Hematopoietic multipotent progenitor cell treated with erythropoietin and hydrocortisone succinate and interleukin-3 and kit ligand, for 6 days (in vitro differentiated cells): ENCODE measurements around the gene SLC12A6.
"Not testable (repeated sequence)": the region's sequence is repeated elsewhere in the genome, so short reads cannot be mapped to it uniquely, and the experiment has no call there.

Experiments
- DNase-seq: peaks from one replicate; pipeline ENCODE4 v3.0.0-alpha.2; 2015

Gene SLC12A6

DNA sequence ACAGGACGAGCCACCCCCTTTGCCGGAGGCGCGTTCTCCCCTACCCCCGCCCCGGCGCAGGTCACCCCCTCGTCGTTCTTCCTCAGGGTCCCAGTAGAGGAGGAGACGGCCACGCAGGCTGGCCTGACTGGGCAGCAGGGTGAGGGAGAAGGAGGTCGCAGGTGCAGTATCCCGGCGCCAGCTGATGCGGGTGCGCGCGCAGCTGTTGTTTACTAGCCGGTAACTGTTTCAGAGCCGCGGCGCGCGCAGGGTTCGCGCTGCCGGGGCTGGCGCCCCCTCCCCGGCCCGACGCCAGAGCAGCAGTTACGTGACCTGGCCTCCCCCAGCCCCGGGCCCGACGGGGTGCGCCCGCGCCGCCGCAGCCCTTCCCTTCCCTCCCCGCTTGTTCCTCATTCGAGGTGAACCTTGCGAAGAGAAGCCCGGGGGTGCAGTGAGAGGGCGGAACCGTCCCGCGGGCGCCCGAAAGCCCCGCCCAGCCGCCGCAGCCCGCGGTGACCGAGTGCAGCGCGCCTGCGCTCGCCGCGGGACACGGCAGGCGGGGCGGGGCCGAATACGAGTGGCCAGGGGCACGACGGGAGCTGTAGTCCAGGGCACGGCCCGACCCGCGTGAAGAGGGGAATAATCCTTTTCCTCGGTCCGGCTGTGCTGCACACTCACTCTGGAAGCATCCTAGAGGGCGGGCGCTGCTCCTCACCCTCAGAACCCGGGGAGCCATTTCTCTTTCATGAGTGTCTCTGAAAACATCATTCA, at the start of gene SLC12A6:
Gene SLC12A6 (minus strand): TSS at position 225 of the 750 bp plus-strand sequence. CDS start 1,101 bp downstream, outside the sequence.
- peak; percentile 96 for DNase-seq

DNA sequence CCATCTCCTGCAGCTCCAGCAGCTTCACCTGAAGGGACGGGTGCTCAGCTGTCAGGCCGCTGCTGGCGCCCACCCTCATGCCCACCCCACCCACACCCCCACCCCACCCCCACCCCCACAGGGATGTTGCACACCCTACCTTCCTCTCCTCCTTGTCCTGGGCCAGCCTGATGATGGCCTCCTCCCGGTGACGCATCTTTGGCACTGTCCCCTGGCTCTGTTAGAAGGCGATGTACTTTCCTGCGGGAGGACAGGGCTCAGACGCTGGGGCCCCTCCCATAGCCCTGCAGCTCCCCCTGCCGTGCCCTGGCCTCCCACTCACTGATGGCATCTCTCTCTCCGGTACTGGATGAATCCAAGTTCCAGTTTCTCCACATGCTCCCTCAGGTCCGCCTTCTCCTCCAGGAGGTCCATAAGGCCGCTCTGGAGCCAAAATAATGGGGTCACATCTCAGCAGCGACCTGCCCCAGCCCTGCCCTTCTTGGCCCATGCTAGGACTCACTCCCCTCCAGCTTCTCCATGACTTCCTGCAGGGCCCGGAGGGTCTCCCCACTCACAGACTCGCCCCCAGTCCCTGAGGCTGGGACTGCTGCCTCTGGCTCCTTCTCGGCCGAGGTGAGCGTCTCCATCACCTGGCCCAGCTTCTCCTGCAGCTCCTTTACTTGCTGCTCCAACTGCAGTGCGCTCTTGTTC, 44.4 kb upstream of the SLC12A6 start:
- DNase-seq = not testable (repeated sequence)

DNA sequence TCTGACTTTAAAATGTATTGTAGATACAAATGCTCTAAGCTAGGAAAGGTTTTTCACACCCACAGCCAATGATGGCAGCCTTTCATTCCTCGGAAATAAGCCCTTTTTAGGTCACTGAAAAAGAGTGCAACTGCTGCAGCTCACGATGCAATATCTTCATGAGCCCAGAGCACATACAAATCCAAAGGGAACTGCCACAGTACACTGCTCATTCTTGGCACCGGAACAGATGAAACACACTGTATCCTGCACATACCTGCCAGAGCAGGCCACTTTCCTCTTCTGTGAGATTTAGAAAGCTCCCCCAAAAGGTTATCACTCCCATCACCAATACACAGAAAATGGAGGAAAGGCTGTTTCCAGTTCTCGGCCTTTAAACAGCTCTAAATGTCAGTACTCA, 42.9 kb upstream of the SLC12A6 start:
- not testable (repeated sequence) for DNase-seq

DNA sequence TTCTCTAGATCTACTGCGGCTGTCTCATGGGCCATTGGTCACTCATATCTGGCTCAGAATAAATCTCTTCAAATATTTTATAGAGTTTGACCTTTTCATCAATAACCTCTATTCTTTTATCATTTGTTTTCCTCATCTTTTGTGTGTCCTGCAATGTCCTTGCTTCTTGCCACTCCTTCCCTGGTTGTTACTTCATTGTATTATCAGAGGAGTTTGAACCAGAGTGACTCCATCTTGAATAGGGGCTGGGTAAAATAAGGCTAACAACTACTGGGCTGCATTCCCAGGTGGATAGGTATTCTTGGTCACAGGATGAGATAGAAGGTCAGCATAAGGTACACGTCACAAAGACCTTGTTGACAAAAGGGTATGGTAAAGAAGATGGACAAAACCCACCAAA, 39.3 kb upstream of the SLC12A6 start:
- no peak for DNase-seq

DNA sequence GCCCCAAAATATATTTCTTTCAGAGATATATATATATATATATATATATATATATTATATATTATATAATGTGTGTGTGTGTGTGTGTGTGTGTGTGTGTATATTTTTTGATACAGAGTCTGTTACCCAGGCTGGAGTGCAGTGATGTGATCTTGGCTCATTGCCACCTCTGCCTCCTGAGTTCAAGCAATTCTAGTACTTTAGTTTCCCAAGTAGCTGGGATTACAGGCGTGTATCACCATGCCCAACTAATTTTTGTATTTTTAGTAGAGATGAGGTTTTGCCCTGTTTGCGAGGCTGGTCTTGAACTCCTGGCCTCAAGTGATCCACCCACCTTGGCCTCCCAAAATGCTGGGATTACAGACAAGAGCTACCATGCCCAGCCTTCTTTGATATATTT, 38.0 kb upstream of the SLC12A6 start:
- DNase-seq = not testable (repeated sequence)

DNA sequence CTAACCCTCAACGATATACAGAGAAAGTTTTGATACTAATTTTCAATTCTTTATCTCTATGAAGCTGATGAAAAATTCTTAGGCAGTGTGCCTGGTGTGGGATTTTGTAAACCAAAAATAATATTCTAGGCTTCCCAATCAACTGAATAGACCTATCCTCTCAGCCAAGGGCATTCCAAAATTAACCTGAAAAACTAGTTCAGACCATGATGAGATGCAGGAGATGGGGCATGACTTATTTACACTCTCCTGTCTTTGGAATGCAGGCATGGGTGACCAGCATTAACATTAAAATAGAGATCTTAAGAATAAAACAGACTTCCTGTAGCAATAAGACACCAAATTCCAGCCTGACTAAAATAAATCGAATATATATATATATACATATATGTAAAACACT, 37.2 kb upstream of the SLC12A6 start:
- DNase-seq = no peak

DNA sequence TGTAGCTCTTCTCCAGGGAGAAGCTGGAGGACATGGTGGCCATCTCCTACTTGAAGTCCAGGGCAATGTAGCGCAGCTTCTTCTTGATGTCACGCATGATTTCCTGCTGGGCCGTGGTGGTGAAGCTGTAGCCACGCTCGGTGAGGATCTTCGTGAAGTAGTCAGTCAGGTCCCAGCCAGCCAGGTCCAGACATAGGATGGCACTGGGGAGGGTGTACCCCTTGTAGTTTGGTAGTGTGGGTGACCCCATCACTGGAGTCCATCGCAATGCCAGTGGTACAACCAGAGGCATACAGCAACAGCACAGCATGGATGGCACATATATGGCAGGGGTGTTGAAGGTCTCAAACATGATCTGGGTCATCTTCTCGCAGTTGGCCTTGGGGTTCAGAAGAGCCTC, 36.4 kb upstream of the SLC12A6 start:
- DNase-seq = no peak

DNA sequence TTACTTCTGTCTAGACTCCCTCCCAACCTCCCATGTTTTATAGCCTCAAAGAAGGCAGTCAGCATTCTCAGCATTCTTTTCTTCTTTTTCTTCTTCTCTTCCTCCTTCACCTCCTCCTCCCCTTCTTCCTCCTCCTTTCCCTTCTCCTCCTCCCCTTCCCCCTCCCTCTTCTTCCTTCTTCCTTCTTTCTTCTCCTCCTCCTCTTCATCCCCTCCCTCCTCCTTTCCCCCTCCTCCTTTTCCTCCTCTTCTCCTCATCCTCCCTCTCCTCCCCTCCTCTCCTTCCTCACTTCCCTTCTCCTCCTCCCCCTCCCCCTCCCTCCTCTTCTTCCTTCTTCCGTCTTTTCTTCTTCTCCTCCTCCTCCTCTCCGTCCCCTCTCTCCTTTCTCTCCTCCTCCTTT, 33.1 kb upstream of the SLC12A6 start:
- no peak for DNase-seq

DNA sequence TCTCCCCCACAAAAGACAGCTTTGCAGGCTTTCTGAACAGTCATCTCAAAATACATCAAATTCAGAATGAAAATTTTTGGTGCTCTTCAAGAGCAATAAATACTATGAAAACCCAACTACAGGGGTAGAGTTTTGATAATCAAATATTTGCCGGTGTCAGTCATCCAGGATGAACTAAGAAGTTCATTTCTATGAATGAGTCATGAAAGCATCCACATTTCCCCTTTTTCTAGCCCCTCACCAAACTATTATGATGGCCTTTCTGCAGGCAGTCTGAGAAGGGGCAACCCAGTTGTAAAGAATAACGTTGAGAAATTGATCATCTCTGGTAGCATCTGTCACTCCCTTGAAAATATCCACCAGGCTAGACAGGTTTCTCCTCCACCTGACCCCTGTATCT, 32.5 kb upstream of the SLC12A6 start:
- no peak for DNase-seq

DNA sequence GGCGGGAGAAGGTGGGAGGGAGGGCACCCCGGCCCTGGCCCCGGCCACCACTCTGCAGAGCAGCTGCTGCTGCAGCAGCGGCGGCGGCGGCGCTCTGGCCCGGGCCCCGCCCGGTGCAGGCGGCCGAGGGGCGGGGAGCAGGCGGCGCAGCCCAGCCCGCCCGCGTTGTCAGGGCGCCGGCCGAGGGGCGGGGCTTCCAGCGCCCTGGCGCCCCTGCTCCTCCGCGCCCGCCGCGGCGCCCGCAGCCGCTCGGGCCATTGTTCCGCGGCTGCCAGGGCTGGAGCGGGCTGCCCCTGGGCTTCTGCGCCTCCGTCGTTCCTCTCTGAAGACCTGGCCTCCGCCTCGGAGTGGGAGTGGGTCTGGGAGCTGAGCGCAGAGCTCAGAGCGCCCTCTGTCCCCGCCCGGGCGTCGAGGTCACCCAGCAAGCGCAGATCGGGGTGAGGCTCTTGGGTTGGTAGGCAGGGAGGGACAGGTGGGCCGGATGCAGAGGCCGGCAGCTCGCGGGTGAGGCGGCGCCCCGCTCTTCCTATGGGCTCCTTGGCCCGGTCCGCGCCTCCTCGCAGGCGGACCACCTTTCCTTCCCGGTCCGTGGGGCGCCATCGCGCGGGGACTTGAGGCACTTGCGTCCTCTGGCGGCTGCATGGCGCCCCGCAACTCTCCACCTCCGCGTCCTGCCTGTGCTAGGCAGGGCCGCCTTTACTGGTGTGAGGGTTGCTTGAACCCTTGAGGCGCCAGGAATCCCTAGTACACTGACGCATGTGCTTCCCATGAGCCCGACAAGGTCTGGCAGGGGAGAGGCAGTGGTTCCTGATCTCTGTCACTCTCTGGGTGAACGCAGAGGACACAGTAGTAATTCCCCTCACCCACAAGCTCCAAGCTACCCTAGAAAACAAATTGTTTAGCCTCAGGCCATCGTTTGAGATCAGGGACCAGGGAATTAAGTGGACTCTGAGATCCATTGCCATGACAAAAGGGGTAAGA, 29.8 kb upstream of the SLC12A6 start, which contains the start of gene LPCAT4:
Gene LPCAT4 (minus strand): TSS at position 96 of the 981 bp plus-strand sequence. CDS start 96 bp downstream, outside the sequence.
- peak; percentile 95 for DNase-seq

DNA sequence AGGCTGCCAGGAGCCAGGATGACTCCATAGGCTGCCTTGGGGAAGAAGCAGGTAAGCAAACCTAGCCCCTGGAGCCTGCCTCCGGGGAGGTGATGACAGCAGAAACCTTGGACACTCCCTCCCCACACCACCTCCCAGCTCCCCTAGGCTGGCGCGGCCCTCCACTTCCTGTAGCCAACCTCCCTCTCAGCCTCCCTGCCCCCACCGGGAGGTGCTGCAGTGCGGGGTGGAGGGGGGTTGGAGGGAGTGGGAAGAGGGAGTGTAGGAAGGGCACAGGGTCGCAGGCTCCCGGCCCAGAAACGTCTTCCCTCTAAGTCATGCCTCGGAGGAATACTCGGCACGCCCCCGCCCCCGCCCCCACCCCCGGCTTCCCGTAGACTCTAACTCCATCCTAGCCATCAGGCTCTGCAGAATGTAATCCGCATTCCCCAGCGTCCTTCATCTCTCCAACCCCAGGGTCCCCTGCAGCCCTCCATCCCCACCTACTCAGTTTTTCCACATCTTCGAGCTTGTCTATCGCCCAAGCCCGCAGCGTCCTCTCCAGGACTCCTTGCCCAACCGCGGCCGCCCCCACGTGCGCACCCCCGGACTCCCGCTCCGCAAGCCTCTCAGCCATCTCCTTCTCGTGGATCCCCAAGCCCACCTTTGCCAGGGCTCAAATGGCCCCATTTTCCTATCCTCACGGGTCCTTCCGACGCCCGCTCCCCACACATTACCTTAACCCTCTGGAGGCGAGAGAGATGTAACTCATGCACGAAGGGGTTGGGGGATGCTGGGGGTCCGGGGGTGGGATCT, 28.9 kb upstream of the SLC12A6 start:
- peak; percentile 82 for DNase-seq

DNA sequence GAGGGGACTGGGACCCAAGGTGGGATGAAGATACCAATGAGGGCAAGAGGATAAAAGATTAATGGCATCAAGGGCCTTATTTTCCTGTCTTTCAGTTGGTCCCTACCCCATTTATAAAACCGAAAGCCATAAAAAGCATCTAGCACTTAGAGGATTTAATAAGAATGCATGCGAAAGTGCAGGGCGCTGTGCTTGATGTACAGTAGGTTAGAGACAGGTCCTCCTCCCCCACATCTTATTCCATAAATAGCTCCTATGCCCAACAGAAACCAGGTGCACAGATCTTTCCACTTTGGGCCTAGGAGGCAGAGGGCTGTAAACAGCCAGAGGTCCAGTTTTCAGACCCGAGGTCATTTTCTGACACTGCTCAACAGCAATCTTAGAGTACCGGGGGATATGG, 28.3 kb upstream of the SLC12A6 start:
- DNase-seq = no peak

DNA sequence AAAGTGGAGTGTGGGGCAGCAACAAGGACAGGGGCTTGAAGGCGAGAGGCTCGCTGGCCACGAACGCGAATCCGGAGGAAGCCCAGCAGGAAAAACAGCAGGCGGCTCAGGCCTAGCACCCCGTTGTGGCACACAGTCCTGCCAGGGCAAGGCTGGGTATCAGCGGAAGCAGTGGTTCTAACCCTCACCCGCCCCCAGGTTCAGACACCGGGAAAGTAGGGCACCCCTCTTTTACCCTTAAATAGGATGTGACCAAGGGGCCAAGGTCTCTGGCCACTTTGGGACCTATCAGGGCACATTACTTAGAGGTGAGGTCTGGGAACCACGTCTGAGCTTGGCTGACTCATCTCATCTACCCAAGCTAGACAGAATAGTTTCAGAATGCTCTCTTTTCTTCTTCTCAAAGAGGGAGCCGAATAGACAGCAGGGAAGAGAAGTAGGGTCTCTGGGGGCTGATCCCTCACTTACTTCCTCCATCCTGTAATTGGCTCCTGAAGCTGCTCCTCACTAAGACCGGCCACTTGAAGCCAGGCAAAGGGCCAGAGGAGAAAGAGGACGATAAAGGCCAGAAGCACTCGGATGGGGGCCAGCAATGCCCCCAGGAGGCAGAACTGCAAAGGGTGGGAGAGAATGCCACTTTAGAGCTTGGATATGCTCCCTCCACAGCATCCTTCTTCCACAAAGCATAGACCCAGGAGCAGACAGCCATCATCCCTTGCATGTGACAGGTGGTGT, 27.7 kb upstream of the SLC12A6 start:
- DNase-seq = no peak

DNA sequence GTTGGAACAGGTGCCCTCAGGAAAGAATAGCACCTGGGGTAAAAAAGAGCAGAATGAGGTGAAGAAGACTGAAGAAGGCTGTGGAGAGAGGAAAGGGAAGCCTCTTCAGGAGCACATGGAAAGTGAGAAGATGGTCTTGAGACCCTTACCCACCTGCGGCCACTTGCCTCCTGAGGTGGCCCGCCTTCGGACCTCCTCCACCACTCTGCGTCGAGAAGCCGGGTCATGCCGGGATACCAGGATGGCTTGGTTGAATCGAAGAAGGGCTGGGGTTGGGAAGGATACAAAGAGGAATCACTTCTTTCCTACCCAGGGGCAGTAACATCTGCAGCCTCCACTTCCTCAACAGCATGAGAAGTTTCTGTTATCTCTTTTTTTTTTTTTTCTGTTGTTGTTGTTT, 26.5 kb upstream of the SLC12A6 start:
- DNase-seq = no peak

DNA sequence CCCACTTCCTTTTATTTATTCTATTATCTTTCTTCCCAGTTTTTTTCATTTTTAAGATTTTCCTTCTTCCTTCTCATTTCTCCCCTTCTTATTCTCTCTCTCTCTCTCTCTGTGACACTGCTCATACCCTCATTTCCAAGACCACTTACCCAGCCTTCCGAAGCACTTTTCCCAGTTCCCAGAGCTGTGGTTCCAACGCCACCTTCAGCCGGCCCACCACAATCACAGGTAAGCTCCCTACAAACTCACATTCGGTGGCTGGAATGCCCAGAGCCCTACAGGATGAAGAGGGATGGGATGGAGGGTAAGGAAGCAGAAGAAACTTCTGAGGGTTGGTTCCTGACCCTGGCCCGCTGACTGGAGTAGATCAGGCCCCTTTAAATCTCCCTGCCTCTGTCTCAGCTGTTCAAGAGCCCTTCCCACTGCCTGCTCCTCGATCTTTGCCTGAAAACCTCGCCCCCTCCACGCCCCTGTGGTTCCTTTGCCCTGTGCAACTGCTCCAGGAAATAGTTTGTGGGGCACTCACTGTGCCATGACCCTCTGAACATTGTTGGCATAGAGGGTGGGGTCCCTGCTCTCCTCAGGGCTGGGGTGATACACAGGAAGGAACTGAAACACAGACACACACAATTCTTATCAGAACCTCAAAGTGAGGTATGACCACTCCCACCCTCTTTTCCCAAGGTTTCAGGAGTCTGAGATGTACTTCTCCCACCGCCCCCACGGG, 24.6 kb upstream of the SLC12A6 start:
- DNase-seq = no peak

DNA sequence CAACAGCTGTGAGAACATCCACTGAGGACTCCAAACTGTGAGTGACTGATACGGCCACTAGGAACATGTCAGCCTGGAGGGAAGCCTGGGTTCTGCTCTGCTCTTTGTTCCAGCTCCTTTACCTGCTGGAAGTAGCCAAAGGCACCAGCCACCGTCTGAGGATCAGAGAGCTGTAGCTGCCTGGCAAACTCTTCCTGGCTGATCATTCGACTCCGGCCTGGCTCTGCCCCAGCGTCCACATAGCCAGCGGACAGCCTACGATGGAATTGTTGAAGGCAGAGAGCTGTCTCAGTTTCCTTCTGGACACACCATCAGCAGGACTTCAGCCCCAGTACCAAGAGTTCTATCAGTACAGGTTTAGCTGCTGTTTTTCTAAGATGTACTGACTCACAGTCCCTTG, 23.7 kb upstream of the SLC12A6 start:
- no peak for DNase-seq

DNA sequence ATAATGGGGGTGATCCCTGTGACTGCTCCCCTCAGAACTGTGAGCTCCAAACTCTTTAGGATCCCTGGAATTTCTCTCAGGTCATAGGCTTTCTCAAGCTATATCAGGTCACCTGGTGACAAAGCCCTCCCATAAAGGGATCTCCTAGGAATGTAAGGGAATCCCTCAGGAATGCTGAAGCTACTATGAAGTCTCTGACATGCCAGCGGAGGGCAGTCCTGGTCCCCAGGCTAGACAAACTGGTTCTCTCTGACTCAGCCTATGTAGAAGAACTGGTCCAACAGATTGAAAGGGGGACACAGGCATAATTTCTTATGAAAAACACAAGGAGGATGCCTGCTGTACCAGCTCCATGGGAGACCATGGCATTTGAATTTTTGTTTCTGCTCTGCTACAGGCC, 22.7 kb upstream of the SLC12A6 start:
- DNase-seq = no peak

DNA sequence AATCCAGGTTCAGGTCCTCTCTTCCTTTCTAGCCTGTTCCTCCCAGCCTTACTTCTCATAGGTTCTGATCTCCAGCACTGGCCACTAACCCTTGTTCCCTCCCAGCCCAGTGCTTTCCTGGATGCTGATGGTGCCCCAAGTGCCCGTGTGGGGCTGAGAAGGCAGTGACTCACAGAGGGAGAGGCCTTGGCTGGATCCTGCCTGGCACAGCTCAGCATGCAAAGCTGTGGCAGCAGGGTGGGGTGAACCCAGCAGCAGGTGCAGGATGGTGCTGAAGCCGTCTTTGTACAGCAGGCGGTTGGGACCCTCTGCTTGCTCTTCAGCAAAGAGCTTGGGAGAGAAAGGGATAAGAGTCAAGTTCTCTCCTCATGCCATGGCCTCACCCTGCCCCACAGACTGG, 21.8 kb upstream of the SLC12A6 start:
- DNase-seq = no peak

DNA sequence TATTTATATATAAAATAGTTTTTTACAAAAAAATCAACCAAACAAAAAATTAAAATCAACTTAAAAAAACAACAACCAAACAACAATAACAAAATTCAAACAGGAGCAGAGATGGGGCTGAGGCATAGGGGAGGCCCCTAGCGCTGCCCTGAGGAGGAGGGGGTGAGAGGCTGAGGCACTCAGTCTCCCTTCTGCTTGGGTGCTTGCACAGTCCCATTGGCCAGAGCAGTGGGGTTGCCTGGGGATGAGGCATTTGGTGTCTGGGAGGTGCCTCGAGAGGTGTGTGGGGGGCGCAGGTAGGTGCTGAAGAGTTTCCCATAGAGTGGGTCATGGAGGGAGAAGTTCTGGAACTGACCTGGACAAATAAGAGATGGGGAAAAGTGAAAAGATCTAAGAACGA, 21.4 kb upstream of the SLC12A6 start:
- no peak for DNase-seq

DNA sequence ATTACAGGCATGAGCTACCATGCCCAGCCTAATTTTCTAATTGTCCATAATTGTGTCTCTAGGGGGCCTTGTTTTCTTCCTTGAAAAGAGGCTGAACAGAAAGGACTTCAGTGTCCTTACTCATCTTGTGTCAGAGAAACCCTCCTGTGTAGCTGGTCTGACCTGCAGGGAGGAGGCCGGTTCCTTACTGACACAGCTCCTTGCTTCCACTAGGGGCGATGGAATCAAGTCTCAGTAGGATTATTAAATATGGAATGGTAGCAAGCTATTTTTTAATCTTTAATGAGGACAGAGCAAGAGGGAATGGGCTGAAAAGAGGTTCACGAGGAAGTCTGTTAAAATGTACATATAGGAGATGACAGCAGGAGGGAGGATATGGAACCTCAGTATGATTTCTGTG, 20.8 kb upstream of the SLC12A6 start:
- DNase-seq = peak; percentile 24

DNA sequence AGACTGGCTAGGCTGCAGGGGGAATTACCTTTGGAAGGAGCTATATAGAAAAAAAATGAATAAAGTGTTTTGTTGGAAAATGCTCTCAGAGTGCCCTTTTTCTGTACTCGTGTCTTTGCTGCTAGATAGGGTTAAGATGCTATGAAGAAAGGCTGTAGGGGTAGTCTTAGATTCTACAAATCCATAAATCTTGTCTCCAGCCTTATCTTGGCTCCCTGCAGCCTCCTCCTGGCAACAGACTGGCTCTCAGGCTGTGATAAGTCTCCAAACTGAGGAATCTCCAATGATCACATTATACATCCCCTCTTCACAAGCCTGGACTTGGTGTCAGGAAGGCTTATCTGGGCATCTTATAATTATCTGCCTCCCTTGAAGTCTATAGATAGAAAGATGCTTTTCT, 20.1 kb upstream of the SLC12A6 start:
- DNase-seq = no peak
